GM21825 (cell line): ENCODE measurements around the gene VKORC1L1.
"Not testable (repeated sequence)": the region's sequence is repeated elsewhere in the genome, so short reads cannot be mapped to it uniquely, and the experiment has no call there.

ENCODE experiments used
- ATAC-seq: cut with Tn5 transposase; IDR thresholded peaks from one replicate; pipeline ENCODE4 v1.9.1; 2021; ENCODE audit warnings: mild to moderate bottlenecking, moderate library complexity; ENCODE audit not compliant: unreplicated experiment

VKORC1L1 gene

DNA sequence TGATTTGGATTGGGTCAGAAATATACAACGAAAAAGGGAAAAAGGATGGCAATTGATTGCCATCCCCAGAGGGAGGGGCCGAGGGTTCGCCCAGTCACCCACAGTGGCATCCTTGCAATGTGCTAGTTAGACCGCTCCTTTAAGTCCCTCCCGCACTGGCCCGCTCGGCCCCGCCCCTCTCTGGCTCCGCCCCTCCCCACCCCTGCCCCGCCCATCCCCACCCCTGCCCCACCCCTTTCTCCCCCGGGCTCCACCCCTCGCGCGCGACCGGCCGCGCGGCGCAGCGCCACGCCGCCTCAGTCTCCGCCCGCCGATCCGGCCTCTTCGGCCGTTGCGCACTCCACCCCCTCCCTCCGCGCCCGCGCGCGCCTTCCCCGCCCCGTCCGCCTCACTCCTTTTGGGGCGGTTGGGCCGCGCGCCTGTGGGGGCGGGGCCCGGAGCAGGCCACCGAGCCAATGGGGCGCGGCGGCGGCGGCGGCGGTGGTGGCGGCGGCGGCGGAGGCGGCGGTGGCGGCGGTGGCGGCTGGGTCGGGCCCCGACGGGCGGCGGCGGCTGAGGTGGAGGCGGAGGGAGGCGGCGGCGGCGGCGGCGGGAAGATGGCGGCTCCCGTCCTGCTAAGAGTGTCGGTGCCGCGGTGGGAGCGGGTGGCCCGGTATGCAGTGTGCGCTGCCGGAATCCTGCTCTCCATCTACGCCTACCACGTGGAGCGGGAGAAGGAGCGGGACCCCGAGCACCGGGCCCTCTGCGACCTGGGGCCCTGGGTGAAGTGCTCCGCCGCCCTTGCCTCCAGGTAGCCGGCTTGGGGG is at the start of gene VKORC1L1:
Gene VKORC1L1, plus strand, starts transcription at position 299 of the 806 bp plus-strand sequence. Its CDS starts 298 bp downstream, at position 597.
- ATAC-seq, result peak; percentile 82

DNA sequence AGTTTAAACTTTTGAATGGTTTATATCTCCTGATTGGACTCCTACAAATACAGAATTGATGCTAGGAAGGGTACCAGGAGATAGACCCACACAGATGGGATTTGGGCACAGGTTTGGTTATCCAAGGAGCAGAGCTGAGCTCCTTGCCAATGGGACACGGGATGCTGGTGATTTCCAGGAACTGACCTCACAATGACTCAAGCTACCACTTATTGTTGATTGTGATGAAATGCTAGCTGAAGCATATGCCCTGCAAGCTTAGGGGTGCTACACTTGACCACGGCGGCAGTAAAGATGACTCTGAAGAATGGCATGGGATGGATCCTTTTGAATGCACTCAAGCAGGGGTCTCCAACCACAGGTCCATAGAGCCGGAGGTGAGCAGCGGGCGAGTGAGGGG is 45.5 kb upstream of the VKORC1L1 start:
- ATAC-seq, result no peak

- ATAC-seq, result no peak
These were observed 40.6 kb upstream of the VKORC1L1 start for GRCh38 chr7:65832281-65832680.

DNA sequence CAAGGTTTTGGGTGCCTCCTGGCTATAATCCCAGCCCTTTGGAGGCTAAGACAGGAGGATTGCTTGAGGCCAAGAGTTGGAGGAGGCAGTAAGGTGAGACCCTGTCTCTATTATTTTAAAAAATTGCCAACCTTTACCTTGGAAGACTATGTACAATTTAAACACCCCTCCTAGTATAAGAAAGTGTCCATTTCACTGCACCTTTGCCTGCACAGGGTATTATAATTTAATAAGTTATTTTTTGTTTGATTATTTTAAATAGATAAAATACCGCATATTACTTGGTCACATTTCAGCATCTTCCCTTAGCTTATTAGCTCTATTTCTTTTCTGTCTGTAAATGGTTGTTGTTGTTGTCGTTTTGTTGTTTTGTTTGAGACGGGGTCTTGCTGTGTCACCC is 36.2 kb upstream of the VKORC1L1 start:
- ATAC-seq, result not testable (repeated sequence)

DNA sequence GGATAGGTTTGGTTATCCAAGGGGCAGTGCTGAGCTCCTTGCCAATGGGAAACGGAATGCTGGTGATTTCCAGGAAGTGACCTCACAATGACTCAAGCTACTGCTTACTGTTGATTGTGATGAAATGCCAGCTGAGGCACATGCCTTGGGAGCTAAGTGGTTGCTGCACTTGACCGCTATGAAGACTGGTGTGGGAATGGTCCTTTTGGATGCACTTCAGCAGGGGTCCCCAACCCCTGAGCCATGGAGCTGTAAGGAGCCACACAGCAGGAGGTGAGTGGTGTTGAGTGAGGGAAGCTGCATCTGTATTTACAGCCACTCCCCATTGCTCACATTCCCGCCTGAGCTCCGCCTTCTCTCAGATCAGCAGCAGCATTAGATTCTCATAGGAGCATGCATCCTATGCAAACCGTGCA is 35.3 kb upstream of the VKORC1L1 start:
- not testable (repeated sequence) for ATAC-seq

DNA sequence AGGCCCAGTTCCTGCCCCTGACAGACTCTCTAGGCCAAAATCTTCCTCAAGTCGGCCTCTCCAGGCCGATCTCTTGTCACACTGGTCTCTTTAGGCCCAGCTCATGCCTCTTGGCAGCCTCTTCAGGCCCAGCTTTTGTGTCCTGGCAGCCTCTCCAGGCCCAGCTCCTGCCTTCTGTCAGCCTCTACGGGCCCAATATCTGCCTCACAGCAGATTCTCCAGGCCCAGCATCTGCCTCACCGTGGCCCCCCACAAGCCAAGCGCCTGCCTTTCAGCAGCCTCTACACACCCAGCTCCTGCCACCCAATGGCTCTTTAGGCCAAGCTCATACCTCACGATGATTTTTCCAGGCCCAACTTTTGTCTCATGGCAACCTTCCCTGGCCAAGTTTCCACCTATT is 33.0 kb upstream of the VKORC1L1 start:
- no peak for ATAC-seq

GRCh38 chr7:65840446-65840845 is 32.4 kb upstream of the VKORC1L1 start:
- ATAC-seq, result no peak

DNA sequence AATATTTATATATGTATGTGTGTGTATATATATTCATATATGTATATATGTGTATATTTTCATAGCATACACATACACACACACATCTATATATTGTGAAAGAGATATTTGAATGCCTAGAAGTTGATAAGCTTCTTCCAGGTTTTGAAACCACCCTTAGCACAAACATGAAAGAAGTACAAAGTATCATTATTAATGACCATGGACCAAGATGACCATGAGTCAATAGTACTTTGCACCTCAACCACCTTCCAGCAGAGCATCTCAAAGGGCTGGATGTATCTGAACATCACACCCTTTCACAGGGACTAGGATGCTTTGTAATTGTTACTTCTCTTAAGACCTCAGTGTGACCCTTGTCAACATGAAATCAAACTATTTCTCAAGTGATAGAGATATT is 29.3 kb upstream of the VKORC1L1 start:
- ATAC-seq, result not testable (repeated sequence)

DNA sequence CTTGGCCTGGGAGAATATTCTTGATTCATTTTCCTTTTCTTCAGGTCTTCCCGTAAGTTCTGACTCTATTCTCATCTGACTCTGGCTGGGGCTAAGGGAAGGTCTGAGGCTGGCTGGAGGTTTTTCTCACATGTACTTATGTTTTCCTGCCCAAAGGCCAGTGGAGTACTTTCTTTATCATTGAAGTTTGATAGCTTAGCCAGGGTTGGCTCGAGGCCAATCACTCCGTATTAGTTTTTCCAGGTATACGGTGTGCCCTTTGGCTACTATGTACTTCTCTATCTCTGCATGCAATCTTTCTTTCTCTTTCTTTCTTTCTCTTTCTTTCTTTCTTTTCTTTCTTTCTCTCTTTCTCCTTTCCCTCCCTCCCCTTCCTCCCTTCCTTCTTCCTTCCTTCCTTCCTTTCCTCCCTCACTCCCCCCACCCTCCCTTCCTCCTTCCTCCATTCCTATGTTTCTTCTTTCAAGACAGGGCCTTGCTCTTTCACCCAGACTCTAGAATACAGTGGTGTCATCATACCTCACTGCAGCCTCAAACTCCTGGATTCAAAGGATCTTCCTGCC is 26.8 kb upstream of the VKORC1L1 start:
- ATAC-seq, result no peak

- not testable (repeated sequence) for ATAC-seq
These were observed 19.4 kb upstream of the VKORC1L1 start for GRCh38 chr7:65853426-65853825.

GRCh38 chr7:65853892-65854291 is 19.0 kb upstream of the VKORC1L1 start:
- not testable (repeated sequence) for ATAC-seq

DNA sequence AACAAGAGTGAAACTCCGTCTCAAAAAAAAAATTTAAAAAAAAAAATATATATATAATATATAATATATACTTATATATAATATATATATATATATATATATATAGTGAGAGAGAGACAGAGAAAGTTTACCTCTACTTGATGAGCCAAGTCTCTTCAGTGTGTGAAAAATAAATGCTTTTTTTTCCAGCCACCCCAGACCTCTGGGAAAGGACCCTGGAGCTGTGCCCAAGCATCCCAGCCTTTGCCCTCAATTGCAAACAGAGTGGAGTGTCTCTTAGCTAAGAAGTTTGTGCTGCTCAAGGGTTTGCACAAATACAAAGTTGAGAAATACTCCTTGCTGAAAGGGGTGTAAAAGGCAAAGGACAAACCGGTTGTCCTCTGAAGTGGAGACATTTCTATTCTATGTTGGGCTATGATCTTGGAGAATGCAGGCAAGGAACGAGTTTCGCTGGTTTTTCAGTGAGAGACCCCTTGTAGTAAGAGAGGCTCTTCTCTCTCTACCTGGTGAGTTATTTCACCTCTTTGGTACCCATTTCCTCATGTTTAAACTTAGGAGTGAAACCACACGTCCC is 15.5 kb upstream of the VKORC1L1 start:
- not testable (repeated sequence) for ATAC-seq

DNA sequence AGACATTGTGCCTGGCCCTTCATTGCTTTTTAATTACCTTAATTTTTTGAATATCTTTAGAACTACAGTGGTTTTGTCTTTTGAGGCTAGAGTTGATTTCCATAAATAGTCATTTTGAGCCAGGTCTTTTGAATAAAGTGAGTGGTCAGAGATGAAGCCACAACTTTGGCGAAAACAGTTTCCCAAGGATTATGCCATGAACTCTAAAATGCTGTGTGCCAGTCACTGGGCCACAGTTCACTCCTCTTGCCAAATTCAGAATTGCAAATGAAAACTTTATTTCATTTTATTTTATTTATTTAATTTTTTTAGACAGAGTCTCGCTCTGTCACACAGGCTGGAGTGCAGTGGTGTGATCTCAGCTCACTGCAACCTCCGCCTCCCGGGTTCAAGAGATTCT is 14.2 kb upstream of the VKORC1L1 start:
- ATAC-seq, result not testable (repeated sequence)

DNA sequence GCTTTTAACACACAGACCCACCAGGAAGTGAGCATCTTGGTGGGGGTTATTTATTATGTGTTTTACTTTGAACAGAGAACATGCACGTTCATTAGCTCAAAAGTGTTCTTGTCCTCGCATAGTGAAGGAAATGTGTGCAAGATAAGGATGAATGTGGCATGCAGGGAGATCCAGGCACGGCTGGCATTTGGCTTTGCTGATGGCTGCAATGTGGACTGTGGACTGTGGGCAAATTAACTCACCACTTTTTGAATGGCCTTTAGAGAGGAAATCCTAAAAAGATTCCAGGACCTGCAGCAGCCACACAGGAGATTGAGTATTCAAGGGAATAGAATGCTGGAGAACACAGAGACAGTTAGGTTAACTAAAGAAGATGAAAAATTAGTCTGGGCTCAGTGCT is 6.6 kb upstream of the VKORC1L1 start:
- ATAC-seq, result not testable (repeated sequence)

GRCh38 chr7:65867681-65868080 is 5.2 kb upstream of the VKORC1L1 start:
- not testable (repeated sequence) for ATAC-seq

DNA sequence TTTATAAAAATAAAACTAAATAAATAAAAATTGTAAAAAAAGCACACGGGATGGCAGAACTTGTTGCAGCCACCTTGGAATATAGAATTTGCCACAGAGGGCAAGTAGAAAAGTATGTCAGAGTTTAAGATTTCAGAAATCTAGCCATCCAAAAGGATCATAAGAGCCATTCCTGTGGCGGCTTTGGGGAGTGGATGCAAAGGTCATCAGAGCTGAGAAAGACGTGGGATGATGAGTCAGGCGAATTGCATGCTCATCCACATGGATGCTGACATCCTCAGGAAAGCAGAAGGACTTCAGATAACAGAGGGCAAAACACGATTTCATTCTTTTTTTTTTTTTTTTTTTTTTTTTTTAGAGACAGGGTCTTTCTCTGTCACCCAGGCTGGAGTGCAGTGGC is 3.6 kb upstream of the VKORC1L1 start:
- ATAC-seq, result not testable (repeated sequence)

DNA sequence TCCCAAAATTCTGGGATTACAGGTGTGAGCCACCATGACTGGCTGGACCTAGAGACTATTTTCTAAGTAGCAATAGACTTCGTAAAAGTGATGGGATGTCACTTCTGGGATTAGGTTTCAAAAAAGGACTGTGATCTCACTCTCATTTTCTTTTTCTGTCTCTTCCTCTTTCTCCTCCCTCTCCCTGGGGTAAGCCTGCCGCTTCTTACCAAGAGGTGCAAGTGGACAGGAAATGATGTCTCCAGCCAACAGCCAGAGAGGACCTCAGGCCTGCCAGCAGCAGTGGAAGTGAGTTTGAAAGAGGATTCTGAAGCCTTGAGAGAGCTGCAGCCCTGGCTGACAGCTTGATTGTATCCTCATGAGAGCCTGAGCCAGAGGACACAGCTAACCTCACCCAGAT is 1.4 kb upstream of the VKORC1L1 start:
- ATAC-seq, result peak; percentile 24

DNA sequence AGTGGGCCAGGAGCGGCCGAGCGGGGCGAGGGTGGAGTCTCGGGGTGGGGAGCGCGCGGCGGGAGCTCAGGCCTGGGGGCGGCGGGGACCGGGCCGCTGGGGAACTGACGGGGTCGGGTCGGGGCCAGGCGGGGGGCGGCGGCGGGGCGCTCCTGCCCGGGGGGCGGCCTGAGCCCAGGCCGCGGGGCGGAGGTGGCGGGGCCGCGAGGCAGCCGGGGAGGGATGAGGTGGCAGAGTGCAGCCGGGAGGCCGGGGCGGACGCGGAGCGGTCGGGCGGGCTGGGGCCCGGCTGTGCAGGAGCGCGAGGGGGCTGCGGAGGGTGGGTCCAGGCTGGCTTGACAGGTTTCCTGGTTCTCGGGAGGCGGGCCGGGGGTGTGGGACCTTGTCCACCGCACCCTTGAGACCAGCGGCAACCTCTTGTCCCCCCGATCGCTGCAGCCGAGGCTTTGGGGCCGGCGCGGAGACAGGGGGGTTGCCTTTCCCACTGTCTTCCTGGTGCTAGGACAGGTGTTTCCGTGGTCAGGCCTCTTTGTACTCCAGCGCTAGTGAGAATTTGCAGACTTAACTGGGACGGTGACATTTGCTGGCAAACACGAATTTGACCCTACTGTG is 814 bp downstream of the VKORC1L1 start:
- ATAC-seq, result peak; percentile 27

GRCh38 chr7:65875715-65876114 is 2.8 kb downstream of the VKORC1L1 start:
- not testable (repeated sequence) for ATAC-seq

GRCh38 chr7:65879292-65880153 is 6.6 kb downstream of the VKORC1L1 start:
- not testable (repeated sequence) for ATAC-seq

DNA sequence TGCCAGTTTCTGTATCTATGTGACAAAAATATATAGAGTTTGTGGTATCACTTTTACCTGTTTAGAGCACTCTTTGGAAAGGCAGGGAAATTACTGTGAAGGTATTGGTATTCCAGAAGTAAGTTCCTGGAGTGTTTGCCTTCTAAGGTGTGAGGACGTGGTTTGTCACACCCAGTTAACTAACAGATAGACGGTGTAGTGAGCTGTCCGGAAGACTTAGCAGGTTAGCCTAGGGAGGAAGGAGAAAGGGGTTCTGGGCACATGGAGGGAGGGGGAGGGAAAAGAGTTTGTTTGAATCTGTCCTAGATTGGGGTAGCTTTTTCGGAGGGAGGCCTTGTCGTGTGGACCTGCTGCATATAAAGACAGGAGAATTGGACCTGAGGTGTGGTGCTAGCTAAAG is 7.4 kb downstream of the VKORC1L1 start:
- not testable (repeated sequence) for ATAC-seq
